ENCODE data around the gene C11orf98.
"Not testable (repeated sequence)": the region's sequence is repeated elsewhere in the genome, so short reads cannot be mapped to it uniquely, and the experiment has no call there.

Gene C11orf98

DNA sequence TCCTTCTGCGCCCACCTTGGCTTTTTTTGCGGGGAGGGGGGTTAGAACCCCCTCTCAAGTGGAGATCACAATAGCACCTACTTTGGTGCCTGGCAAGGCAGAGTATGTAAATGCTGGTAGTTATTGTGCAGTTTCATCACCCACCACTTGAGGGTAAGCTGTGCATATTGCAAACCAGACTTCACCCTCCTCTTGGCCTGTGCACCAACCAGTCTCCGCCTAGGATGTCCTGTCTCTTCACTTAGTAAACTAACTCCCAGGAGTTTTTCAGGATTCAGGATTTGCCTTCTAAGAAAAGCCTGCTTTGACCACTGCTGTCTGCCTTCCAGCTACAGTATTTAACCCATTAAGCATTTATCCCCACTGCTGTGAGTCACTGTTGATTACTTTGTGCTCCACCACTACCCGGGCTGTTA lies 15.8 kb upstream of the C11orf98 start:
- DNase-seq, result peak; percentile 47

DNA sequence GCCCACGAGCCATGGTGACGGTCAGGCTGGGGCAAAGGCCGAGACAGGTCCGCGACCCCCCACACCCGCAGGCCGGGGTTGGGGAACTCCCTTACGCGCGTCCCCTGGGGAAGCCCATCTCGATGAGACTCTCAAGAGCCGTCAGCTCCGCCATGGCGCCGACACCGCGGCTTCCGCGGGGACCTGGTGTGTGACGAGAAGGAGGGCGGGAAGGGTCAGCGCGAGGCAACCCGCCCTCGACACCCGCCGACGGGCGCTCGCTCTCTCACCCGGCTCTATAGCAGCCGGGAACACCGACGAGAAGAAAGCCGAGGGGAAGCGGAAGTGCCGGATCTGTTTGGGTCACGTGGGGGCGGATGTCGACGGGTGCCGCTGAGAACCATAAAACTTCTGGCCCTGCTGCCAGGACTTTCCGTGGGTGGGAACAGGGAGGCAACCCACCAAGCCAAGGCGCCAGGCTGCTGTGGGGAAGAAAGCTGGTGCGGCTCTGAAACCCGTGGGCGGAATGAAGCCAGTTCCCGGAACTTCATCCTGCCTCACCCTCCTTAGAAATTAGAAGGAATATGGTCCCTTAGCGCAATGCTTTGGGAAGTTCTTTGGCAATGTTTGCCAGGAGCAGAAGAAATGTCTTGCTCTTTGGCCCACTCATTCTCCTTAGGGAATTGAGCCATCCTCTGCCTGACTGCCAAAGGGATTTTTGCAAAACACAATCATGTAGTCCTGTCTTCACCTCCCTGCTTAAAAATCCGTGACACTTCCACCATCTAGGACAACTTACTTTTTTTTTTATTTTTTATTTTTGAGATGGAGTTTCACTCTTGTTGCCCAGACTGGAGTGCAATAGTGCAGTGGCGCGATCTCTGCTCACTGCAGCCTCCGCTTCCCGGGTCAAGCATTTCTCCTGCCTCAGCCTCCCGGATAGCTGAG lies 14.0 kb upstream of the C11orf98 start, which contains the start of gene UBXN1:
TSS of gene UBXN1 (minus strand) at position 304 of the 927 bp plus-strand sequence. CDS start at position 154, 150 bp downstream.
- peak; percentile 65 for DNase-seq

DNA sequence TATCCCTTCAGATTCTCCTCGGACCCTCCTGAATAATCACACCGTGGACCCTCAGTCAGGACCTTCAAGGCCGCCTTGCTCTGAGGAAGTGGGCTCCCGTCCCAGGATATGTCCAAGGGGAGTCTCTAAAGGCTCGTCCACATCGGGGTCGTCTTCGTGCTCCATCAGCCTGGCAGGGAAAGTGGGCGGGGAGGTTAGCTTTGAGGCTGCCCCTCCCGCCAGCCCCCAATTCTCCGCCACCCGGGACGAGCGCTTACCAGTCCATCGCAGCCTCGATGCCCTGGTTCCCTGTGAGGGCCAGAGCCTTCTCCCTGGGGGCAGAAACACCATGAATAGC lies 13.4 kb upstream of the C11orf98 start:
- no peak for DNase-seq

DNA sequence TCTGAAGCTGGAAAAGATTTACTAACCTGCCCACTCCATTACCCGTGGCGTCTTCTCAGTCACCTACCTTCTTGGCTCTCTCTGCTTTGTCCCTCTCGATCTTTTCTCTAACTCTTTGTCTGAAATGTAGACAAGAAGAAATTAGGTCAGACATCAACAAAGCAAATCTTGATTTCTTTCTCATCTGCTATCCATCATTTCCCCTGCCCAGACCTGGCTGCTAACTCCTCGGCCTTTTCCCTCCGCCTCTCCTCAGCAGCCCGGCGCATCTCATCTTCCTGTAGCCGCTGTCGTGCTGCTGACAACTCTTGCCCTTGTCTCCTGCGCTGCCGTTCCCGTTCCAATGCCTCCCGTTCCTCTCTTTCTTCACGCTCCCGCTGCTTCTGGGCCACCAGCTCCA lies 12.7 kb upstream of the C11orf98 start:
- no peak for DNase-seq

DNA sequence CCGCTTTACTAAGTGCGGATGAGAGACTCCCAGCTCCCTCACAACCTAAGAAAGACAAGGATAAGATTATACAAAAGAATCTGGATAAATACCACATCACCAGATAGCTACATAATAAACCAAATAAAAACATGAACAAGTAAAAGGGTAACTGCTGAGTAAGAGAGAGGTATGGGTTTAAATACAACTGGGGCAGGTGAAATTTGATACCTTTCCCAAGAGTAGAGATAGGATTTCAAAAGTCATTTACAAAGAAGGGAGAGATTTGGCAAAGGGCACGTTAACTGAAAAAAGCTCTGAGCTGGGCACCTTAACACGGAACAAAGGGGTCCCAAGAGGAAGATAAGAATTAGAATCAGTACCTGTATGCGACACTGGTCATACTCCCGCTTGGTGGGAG lies 12.1 kb upstream of the C11orf98 start:
- DNase-seq, result no peak

DNA sequence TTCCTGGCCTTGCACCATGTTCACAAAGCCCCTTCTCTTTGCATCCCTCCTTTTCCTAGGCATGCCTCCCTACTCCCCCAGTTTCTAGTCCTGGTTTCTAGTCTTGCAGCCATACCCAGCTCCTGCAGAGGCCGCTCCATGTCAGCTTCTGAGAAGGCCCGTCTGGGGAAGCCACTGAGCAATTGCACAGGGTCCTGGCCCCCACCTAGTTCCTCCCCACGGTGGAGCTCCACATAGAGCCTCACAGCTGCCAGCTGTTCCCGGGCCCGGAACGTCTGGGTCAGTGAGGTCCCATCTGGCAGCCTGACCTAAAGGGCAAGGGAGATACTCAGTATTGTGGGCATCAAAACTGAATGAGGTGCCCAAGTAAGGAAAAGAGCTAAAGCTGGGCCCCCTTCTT lies 11.7 kb upstream of the C11orf98 start:
- DNase-seq, result no peak

DNA sequence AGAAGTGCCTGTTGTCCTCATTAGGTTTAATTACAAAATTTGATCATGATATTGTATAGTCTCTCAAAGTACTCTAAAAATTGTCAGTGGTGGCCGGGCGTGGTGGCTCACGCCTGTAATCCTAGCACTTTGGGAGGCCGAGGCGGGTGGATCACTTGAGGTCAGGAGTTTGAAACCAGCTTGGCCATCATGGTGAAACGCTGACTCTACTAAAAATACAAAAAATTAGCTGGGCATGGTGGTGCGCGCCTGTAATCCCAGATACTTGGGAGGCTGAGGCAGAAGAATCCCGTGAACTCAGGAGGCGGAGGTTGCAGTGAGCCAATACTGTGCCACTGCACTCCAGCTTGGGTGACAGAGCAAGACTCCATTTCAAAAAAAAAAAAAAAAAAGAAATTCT lies 10.4 kb upstream of the C11orf98 start:
- DNase-seq, result not testable (repeated sequence)

DNA sequence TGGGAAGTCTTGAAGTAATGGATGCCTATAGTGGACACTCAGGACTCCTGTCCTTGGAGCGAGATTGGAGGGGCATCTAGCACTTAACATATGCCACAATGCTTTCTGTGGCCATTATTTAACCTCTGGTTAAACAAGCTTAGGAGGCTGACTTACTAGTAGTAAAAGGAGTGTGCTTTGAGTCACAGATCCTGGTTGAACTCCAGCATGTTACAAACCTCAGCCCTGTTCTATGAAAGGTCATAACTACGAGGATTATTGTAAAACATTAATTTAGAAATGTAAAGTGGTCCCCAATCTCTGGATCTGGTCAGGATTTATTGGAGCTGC lies 8.2 kb upstream of the C11orf98 start:
- no peak for DNase-seq

DNA sequence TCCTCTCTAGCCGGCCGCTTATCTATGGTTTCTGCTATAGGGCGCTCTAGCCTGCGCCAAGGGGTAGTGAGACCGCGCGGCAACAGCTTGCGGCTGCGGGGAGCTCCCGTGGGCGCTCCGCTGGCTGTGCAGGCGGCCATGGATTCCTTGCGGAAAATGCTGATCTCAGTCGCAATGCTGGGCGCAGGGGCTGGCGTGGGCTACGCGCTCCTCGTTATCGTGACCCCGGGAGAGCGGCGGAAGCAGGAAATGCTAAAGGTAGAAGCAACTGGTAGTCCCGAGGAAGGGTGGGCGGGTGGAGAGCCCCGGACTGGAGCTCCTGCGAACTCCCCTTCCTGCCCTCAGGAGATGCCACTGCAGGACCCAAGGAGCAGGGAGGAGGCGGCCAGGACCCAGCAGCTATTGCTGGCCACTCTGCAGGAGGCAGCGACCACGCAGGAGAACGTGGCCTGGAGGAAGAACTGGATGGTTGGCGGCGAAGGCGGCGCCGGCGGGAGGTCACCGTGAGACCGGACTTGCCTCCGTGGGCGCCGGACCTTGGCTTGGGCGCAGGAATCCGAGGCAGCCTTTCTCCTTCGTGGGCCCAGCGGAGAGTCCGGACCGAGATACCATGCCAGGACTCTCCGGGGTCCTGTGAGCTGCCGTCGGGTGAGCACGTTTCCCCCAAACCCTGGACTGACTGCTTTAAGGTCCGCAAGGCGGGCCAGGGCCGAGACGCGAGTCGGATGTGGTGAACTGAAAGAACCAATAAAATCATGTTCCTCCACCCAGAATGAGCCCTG lies 6.8 kb upstream of the C11orf98 start, which contains the start of the genes LBHD1 and UQCC3:
TSS of gene LBHD1 (minus strand) at position 660 of the 782 bp plus-strand sequence. CDS start 2,236 bp downstream, outside the sequence.
TSS of gene UQCC3 (plus strand) at position 66 of the 782 bp plus-strand sequence. CDS start at position 139, 73 bp downstream.
- peak; percentile 75 for DNase-seq

DNA sequence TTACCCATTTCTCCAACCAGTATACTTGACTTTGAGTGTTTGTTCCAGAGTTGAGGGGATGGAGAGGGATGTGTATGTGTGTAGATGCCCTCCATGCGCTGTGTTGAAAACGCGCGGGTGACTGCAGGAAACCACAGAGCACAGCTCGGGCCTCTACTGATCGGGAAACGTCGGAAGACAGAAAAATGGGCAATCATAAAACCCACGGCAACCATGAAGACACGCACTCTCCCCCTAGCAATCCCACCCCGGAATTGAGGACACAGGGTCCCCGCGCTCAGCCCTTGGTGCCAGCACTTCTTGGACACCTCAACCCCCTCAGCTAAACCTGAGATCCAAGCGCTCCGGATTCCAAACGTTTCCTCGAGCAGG lies 6.2 kb upstream of the C11orf98 start:
- DNase-seq, result no peak

DNA sequence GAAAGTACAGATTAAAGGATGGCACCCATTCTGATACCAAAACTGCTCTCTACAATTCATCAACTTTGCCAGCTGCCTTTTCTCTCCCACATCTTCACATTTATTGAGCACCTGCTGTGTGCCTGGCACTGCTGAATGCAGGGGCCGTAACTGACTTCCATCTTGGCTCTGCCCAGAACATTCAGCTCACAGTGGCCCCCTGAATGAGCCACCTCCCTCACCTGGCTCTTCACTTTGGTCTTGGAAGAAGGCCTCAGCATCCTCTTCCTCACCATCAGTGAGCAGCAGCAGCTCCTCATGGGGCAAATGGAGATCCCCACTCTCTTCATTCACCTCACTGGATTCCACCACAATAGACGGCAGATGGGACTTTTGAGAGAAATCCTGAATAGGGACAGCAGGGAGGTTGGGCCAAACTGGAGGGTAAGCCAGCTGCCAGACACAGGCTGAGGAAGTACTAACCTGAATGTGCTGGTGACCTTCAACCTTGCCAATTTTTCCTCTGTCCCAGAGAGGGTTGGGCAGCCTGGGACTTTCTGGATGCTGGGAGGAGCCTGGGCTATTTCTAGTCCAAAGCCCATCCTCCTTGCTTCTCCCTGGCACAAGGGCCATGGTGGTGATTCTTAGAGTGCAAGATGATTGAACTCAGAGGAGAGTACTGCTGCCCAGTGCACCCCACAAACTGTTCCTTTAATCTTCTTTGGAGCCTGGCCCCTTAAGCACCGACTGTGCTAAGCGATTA lies 4.6 kb upstream of the C11orf98 start:
- peak; percentile 15 for DNase-seq

DNA sequence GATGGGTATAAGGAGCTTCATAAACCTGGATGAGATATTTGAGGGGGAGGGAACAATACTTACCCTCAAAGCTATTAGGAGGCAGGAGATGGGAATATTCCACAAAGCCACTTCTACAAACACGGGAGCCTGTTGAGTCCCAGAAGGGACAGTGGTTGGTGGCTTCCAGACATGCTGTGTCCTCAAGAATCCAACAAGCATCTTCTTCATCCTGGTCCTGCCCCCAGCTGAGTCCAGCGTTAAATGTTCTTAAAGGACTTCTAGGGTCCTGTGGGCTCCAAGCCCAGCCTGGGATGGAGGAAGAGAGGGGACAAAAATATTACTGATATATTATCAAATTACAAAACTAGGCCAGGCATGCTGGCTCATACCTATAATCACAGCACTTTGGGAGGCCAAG lies 2.5 kb upstream of the C11orf98 start:
- no peak for DNase-seq

DNA sequence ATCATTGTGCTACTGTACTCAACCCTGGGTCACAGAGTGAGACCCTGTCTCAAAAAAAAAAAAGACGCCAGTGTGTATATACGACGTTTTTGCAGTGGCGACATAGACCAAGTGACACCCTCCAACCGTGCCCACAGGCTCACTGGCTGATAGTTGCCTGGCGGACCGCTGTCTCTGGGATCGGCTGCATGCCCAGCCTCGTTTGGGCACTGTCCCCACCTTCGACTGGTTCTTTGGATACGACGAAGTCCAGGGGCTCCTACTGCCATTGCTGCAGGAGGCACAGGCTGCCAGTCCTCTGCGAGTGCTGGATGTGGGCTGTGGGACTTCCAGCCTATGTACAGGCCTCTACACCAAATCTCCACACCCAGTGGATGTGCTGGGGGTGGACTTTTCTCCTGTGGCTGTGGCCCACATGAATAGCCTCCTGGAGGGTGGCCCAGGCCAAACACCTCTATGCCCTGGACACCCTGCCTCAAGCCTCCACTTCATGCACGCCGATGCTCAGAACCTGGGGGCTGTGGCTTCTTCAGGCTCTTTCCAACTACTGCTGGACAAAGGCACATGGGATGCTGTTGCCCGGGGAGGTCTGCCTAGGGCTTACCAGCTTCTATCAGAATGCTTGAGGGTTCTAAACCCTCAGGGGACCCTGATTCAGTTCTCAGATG lies 1.4 kb upstream of the C11orf98 start:
- DNase-seq, result no peak

DNA sequence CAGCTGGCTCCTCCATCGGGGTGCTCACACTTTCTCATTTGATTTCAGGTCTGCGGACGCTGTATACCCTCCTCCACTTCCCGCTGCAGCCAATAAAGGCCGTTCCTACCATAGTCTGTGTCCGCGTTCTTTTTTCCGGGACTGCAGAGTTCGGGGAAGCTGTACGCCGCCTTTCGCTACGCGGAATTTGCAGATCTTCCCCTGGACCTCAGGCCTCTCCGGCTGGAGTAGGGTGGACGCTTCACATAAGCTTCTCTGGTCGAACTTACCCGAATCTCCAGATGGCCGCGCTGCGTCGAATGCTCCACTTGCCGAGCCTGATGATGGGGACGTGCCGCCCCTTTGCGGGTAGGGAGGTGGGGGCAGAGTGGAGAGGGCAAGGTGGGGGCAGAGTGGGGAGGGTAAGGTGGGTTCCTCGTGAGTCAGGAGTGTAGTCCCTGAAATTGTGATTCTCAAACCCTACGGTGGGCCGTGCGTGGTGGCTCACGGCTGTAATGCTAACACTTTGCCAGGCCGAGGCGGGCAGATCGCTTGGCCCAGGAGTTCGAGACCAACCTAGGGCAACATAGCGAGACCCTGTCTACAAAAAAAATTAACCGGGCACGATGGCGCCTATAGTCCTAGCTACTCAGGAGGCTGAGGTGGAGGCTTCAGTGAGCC lies 719 bp upstream of the C11orf98 start:
- DNase-seq, result no peak

DNA sequence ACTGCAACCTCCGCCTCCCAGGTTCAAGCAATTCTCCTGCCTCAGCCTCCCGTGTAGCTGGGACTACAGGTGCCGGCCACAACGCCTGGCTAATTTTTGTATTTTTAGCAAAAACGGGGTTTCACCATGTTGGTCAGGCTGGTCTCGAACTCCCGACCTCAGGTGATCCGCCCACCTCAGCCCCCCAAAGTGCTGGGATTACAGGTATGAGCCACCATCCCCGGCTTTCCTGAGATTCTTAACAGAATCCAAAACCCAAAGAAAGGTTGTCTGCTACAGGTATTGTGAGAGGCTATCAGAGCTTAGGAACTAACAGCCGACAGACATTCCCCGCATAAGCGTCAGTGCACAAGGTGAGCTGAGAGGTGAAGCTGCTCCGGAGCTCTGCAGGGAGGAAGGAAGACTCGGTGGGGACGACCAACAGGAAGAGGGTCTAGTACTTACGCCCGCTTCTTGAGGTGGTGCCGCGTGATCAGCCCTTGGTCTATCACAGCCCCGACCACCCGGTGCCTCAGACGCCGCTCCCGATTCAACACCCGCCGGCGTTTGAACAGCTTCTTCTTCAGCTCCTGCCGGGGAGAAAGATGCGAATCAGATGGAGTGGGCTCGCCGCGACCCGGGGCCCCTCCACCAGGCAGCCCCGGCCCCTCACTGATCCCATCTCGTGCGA lies 470 bp downstream of the C11orf98 start:
- DNase-seq, result peak; percentile 28

DNA sequence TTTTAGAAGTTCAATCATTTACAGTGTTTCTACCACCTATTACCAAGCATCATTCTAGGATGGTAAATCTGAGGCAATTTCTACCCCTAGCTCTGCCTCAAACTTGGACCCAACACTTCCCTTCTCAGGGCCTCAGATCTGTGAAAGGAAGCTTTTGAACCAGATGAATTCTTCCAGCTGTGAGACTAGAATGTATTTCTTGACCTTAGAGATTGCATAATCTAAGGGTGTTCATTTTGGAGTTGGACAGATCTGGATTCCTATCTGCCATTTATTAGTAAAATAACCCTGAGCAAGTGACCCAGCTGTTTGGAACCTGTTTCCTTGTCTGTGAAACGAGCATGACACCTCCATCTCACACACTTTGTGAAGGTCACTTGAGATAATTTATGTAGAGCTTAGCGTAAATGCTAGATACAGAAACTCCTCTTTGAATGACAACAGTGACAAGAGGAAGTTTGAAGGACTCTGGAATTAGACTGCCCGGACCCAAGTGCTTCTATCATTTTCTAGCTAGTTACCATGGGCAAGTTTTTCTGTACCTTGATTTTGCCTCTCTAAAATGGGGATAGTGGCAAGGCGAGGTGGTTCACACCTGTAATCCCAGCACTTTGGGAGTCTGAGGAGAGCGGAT lies 8.1 kb downstream of the C11orf98 start:
- DNase-seq, result no peak

DNA sequence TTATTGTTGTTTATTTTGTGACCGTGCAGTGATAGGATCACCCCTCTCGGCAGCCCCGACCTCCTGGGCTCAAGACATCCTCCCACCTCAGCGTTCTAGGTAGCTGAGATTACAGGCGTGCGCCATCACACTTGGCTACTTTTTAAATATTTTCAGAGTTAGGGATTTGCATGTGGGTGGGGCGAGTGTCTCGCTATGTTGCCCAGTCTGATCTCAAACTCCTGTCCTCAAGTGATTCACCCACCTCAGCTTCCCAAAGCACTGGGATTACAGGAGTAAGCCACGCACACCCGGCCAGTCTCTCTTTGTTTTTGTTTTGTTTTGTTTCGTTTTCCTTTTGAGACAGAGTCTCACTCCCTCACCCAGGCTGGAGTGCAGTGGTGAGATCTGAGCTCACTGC lies 10.7 kb downstream of the C11orf98 start:
- no peak for DNase-seq

DNA sequence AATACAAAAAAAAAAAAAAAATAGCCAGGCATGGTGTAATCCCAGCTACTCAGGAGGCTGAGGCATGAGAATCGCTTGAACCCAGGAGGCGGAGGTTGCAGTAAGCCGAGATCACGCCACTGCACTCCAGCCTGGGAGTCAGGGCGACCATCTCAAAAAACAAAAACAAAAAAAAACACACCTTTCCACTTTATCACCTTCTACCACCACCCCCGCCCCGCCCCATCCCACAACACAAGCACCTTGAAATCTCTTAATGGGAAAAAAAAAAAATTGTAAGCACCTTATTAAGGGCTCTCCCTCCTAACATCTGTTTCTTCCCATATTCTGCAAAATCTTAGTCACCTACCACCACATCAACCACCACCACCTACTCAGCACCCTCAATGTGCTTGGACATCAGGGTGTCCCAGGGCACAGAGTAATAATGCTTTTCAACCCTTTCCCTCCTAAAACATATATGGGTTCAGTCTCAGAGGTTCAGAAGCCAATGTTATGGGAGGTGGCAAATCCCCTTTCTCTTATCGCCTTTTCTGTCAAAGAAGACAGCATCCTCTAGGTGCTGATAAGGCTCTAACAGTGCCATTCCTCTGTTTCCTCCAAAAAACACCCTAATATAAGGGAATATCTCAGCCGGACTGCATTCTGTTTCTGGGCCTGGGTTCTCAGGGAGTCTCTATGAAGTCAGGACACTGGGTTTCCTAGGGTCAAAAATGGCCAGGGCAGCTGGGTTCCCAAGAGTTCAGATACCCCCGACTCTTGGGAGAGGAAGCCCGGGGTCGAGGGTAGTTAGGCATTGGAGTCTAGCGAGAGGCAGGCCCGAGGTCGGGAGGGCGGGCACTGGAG lies 12.6 kb downstream of the C11orf98 start:
- no peak for DNase-seq

DNA sequence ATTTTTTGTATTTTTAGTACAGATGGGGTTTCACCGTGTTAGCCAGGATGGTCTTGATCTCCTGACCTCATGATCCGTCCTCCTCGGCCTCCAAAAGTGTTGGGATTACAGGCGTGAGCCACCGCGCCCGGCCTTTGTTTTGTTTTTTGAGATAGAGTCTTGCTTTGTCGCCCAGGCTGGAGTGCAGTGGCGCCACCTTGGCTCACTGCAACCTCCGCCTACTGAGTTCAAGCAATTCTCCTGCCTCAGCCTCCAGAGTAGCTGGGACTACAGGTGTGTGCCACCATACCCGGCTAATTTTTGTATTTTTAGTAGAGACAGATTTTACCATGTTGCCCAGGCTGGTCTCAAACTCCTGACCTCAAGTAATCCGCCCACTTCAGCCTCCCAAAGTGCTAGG lies 14.7 kb downstream of the C11orf98 start:
- DNase-seq, result not testable (repeated sequence)

DNA sequence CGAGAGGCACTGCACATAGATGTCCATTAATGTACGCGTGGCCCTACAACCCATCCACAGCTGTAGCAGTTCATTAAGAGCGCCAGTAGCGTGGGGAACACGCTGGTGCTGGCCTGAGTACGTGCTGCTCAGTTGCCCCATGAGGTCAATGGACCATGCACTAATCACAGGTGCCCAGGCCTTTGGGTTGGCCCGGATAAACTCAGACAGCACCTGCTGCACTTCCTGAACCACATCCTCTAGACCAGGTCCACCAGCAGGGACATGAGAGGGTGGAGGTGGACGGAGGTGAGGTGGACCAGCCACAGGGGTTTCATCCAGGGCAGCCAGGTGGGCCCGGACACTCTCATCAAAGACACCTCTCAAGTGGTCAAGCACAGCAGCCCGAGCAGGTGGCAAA lies 15.5 kb downstream of the C11orf98 start:
- DNase-seq, result no peak
